Fibroblast of lung (primary cell): Measurements from ENCODE around the gene PYGL. TPM values are rescaled to one million over a fixed set of nuclear protein-coding genes. Genes with fewer than 3 reads are reported as not detected.
"Not testable (repeated sequence)": the region's sequence is repeated elsewhere in the genome, so short reads cannot be mapped to it uniquely, and the experiment has no call there.

Source experiments
- DNase-seq, 2 donors: peaks; one replicate each; pipeline versions ENCODE4 v3.0.0 to v3.0.0-alpha.2; 2010; ENCODE audit warnings: low read depth in 2 of 2
- H2AFZ ChIP-seq: 2 replicates; pipeline ENCODE4 v1.5.1; 2012; ENCODE audit warnings: low read length, control low read depth, inconsistent platforms
- H3K27ac ChIP-seq: 2 replicates; pipeline ENCODE4 v1.5.1; 2011; ENCODE audit warnings: low read length, control low read depth; ENCODE audit not compliant: insufficient read depth
- H3K27me3 ChIP-seq: 2 replicates; pipeline ENCODE4 v1.5.1; 2011; ENCODE audit warnings: mild to moderate bottlenecking, low read length; ENCODE audit not compliant: control insufficient read depth, insufficient read depth
- H3K36me3 ChIP-seq: 2 replicates; pipeline ENCODE4 v1.5.1; 2011; ENCODE audit warnings: low read length; ENCODE audit not compliant: control insufficient read depth, insufficient read depth
- H3K4me1 ChIP-seq: 2 replicates; pipeline ENCODE4 v1.5.1; 2011; ENCODE audit warnings: low read length; ENCODE audit not compliant: control insufficient read depth, insufficient read depth; ENCODE audit errors: extremely low read depth
- H3K4me2 ChIP-seq: 2 replicates; pipeline ENCODE4 v1.5.1; 2011; ENCODE audit warnings: low read length, control low read depth; ENCODE audit not compliant: insufficient read depth; ENCODE audit errors: extremely low read depth
- H3K4me3 ChIP-seq, 4 experiments: fragments of 200-600 bp in 1 of 4; sonication (generic) in 1 of 4; replicated peaks in 1 of 4; 2 replicates each; pipeline ENCODE4 v1.5.1; 2011 to 2016; ENCODE audit warnings: low read length in 4 of 4, low read depth in 3 of 4, mild to moderate bottlenecking in 3 of 4, control low read depth in 2 of 4, inconsistent platforms in 1 of 4, mixed read lengths in 1 of 4; ENCODE audit not compliant: insufficient read depth in 1 of 4; ENCODE audit errors: control extremely low read depth in 1 of 4
- H3K79me2 ChIP-seq: 2 replicates; pipeline ENCODE4 v1.5.1; 2012; ENCODE audit warnings: mild to moderate bottlenecking, low read length, inconsistent platforms; ENCODE audit not compliant: control insufficient read depth, insufficient read depth
- H3K9ac ChIP-seq: 2 replicates; pipeline ENCODE4 v1.5.1; 2011; ENCODE audit warnings: mild to moderate bottlenecking, low read length, control low read depth; ENCODE audit not compliant: insufficient read depth
- H3K9me3 ChIP-seq: 2 replicates; pipeline ENCODE4 v1.5.1; 2012; ENCODE audit warnings: low read depth, low read length; ENCODE audit not compliant: control insufficient read depth, insufficient read depth
- H4K20me1 ChIP-seq: 2 replicates; pipeline ENCODE4 v1.5.1; 2011; ENCODE audit warnings: low read length; ENCODE audit not compliant: control insufficient read depth, insufficient read depth; ENCODE audit errors: extremely low read depth
- EZH2 ChIP-seq: IDR thresholded peaks from 2 replicates; pipeline ENCODE4 v1.5.1; 2012; ENCODE audit warnings: low read length, control low read depth, mild to moderate bottlenecking; ENCODE audit errors: missing control alignments
- polyA plus RNA-seq, 2 donors: library from polyadenylated mRNA; depleted of rRNA in 1 of 2; stranded (reverse) in 1 of 2; unstranded in 1 of 2; fragments of >200 nt; gene quantifications; 2 replicates each; pipeline ENCODE4 v1.2.1, GENCODE V29; 2011 to 2012; ENCODE audit warnings: missing spikeins in 1 of 2
- total RNA-seq: library from RNA; depleted of rRNA; stranded (reverse); fragments of >200 nt; gene quantifications from 2 replicates; pipeline ENCODE4 v1.2.1, GENCODE V29; 2014
- TF ChIP-seq, protein P1 (sequence below), 2 donors: IDR thresholded peaks in 1 of 2; conservative IDR thresholded peaks in 1 of 2; 1 replicate in 1 of 2; 2 replicates in 1 of 2; pipeline ENCODE4 v1.5.1; 2011 to 2012; ENCODE audit warnings: low read length in 2 of 2, control low read depth in 1 of 2, inconsistent platforms in 1 of 2, low read depth in 1 of 2, mild to moderate bottlenecking in 1 of 2

The PYGL gene
- total and polyA plus RNA-seq, 2 donors (not counting 1 experiment from before 2014, with no cell fraction given) = 56.2 to 76.8 TPM

DNA sequence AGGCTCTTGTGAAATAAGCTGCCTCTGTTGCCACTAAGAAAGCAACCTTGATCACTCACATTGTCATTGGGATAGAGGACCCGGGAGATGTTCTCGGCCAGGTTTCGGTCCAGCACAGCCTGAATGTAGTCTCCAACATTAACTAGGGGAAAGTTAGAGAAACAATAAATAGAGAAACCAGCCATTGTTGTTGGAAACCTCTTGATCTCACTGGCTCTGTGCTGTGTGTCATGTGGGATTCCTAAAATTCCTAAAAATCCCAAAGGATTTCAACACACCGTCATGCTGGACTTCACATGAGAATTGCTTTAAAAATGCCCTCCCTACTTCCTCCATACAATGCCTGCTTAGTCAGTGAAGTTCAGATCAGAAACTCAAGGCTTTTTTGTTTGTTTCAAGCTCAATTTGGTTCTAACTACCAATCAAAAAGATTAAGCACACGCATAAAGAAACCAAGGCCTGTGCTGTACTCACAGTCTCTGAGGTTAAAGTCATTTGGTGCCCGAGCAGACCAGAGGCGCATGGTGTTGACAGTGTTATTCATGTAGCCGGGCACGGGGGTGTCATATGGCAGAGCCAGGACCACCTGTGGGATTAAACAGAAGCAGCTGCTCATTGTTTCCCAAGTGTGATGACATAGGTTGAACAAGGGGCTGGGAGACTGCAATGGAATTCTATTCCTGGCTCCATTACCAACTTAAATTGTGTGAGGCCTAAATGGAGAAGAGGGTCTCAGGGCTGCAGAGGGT lies 23.6 kb downstream of the PYGL start:
- peaks cover 2% of the 10 kb centered on the region for H3K36me3 ChIP-seq
- no peaks in the 10 kb centered on the region for H4K20me1 ChIP-seq
- H3K27me3 ChIP-seq = no peaks in the 10 kb centered on the region
- peak overlapping the region; percentile 63 for H3K27ac ChIP-seq
- TF ChIP-seq, protein P1, sequence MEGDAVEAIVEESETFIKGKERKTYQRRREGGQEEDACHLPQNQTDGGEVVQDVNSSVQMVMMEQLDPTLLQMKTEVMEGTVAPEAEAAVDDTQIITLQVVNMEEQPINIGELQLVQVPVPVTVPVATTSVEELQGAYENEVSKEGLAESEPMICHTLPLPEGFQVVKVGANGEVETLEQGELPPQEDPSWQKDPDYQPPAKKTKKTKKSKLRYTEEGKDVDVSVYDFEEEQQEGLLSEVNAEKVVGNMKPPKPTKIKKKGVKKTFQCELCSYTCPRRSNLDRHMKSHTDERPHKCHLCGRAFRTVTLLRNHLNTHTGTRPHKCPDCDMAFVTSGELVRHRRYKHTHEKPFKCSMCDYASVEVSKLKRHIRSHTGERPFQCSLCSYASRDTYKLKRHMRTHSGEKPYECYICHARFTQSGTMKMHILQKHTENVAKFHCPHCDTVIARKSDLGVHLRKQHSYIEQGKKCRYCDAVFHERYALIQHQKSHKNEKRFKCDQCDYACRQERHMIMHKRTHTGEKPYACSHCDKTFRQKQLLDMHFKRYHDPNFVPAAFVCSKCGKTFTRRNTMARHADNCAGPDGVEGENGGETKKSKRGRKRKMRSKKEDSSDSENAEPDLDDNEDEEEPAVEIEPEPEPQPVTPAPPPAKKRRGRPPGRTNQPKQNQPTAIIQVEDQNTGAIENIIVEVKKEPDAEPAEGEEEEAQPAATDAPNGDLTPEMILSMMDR (conservative IDR thresholded peaks at IDR 0.05 in 1 of 2, IDR thresholded peaks at IDR 0.05 in 1 of 2; ENCODE audit: low read depth in 1 of 2, low read length in 2 of 2) = no peak
- no peak for TF ChIP-seq EZH2
- no peak overlapping the region for H3K9ac ChIP-seq
- H3K9me3 ChIP-seq = no peaks in the 10 kb centered on the region
- H3K4me1 ChIP-seq = peaks cover 6% of the 10 kb centered on the region
- peak; percentile 78 to 91 for DNase-seq
- H2AFZ ChIP-seq = no peak overlapping the region
- H3K4me3 ChIP-seq = no peak overlapping the region
- H3K79me2 ChIP-seq = no peaks in the 10 kb centered on the region
- H3K4me2 ChIP-seq = peak overlapping the region; percentile 33

DNA sequence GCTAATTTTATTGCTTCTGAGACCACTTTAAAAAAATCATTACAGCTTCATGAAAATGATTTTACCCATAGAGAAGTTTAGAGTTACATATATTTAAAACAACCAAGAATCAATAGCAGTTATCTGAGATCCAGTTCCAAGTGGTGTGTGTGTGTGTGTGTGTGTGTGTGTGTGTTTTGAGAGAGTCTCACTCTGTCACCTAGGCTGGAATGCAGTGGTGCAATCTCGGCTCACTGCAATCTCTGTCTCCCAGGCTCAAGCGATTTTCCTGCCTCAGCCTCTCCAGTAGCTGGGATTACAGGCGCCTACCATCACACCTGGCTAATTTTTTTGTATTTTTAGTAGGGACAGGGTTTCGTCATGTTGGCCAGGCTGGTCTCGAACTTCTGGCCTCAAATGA lies 24.8 kb downstream of the PYGL start:
- not testable (repeated sequence) for H3K4me1 ChIP-seq, H2AFZ ChIP-seq, H4K20me1 ChIP-seq, H3K4me3 ChIP-seq, H3K27ac ChIP-seq, H3K9me3 ChIP-seq, H3K4me2 ChIP-seq, H3K36me3 ChIP-seq, H3K79me2 ChIP-seq, DNase-seq, H3K9ac ChIP-seq, H3K27me3 ChIP-seq

DNA sequence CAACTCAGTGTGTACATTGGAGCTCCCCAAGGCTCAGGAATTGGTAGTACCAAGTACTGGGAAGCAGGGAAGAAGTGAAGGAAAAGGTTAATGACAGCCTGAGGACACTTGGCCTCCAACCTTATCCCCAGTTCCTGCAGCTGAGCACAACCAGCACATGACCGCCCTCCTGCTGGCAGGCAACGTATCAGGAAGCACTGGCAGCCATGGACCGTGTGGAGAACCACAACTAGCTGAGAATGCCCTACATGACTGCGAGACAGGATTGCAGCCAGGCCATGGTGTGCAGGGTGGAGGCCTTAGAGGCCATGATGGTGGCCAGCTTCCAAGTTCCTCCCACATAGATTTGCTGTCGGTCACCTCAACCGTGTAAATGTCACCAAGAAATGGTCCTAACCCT lies 26.8 kb downstream of the PYGL start:
- DNase-seq = no peak
- Histone ChIP-seq H3K4me2 (no peak overlapping the region), H3K9ac (no peak overlapping the region), H3K36me3 (peaks cover 2% of the 10 kb centered on the region), H3K9me3 (no peaks in the 10 kb centered on the region), H3K27ac (no peak overlapping the region), H3K79me2 (no peaks in the 10 kb centered on the region), H4K20me1 (no peaks in the 10 kb centered on the region), H3K4me1 (peaks cover 6% of the 10 kb centered on the region), H2AFZ (no peak overlapping the region), H3K27me3 (no peaks in the 10 kb centered on the region), H3K4me3 (no peak overlapping the region)
- TF ChIP-seq, protein P1 (conservative IDR thresholded peaks at IDR 0.05 in 1 of 2, IDR thresholded peaks at IDR 0.05 in 1 of 2; ENCODE audit: low read depth in 1 of 2, low read length in 2 of 2) = no peak
- TF ChIP-seq EZH2 = no peak
